ENCODE results near the gene PNMT.

DNA sequence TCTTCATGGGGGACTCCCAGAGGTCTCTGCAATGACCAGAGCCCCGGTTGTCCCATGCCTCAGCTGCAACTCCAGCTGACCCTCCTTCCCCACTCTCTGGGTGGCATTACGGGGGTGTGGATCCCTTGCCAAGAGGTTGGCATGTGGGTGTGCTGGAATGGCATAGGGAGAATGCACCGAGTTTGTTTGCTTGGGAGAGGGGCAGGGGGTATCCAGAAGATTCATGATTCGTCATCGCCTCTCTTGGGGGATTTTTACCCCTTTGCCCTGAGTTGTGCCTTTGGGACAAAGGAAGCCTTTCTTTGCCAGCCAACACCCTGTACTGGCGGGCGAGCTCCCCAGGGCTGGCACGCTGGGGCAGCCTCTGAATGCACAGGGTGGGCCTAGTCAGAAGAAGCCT is 38.1 kb downstream of the PNMT start:
- TF ChIP-seq CTCF (IDR thresholded peaks at IDR 0.05) = no peak
- no peak for TF ChIP-seq POLR2A (IDR thresholded peaks at IDR 0.05)

Data from uterus (tissue), 2 donors.